NCI-H2171 (cell line): Measurements from ENCODE around the gene TAF11L13.

Experiments
- DNase-seq: peaks from one replicate; lab custom pipeline; 2025; lab: John Stamatoyannopoulos, UW

Gene TAF11L13

GRCh38 chr5:17679597-17680203, 47.8 kb downstream of the TAF11L13 start:
- no peak for DNase-seq

- DNase-seq, result peak; percentile 2
These were observed 48.8 kb downstream of the TAF11L13 start for GRCh38 chr5:17680737-17681136.
